IMR-90 (cell line): ENCODE measurements around the gene EML4. TPM values are rescaled to one million over a fixed set of nuclear protein-coding genes. Genes with fewer than 3 reads are reported as not detected.

ENCODE experiments used
- ATAC-seq: fragments of 200-7000 bp; cut with Tn5 transposase; 2 replicates; pipeline ENCODE4 v1.9.1; 2020; ENCODE audit warnings: low read depth, mild to moderate bottlenecking, moderate library complexity
- BruUV-seq: library from RNA; stranded (reverse); fragments of 400-500 nt; replicated peaks from 2 replicates; lab custom pipeline; 2021; lab: Mats Ljungman, UMichigan
- CTCF ChIA-PET: fragments of 300-600 bp; formaldehyde crosslinking; extraction: SDS; loops from one replicate; lab custom pipeline; 2021; ENCODE audit warnings: antibody characterized with exemption; lab: Yijun Ruan, JAX
- POLR2A ChIA-PET: fragments of 300-600 bp; sonication (Branson Sonifier 250); formaldehyde crosslinking; loops from one replicate; lab custom pipeline; 2022; ENCODE audit warnings: antibody characterized with exemption; ENCODE audit not compliant: unreplicated experiment; lab: Charles Lee
- DNase-seq: peaks from one replicate; pipeline ENCODE4 v3.0.0; 2013
- H2AFZ ChIP-seq: replicated peaks from 2 replicates; pipeline ENCODE3; 2013; ENCODE audit warnings: low read length, mild to moderate bottlenecking; ENCODE audit not compliant: poor library complexity
- H2AK5ac ChIP-seq: 2 replicates; pipeline ENCODE4 v1.6.1; 2013; ENCODE audit warnings: low read depth, low read length, inconsistent platforms
- H2AK9ac ChIP-seq: replicated peaks from 2 replicates; pipeline ENCODE3; 2013; ENCODE audit warnings: mild to moderate bottlenecking, low read depth, low read length, moderate library complexity; ENCODE audit not compliant: poor library complexity
- H2BK120ac ChIP-seq: 2 replicates; pipeline ENCODE4 v1.6.1; 2013; ENCODE audit warnings: low read depth, low read length, inconsistent platforms
- H2BK15ac ChIP-seq: 3 replicates; pipeline ENCODE4 v1.6.1; 2013; ENCODE audit warnings: low read depth, low read length, inconsistent platforms
- H2BK20ac ChIP-seq: 2 replicates; pipeline ENCODE4 v1.6.1; 2013; ENCODE audit warnings: low read depth, mild to moderate bottlenecking, inconsistent platforms, low read length, moderate library complexity
- H2BK5ac ChIP-seq: 2 replicates; pipeline ENCODE4 v1.6.1; 2013; ENCODE audit warnings: mild to moderate bottlenecking, low read depth, low read length, inconsistent platforms; ENCODE audit not compliant: poor library complexity, severe bottlenecking
- H3K14ac ChIP-seq: replicated peaks from 2 replicates; pipeline ENCODE4 v1.6.1; 2013; ENCODE audit warnings: low read depth, low read length, inconsistent platforms
- H3K18ac ChIP-seq: 2 replicates; pipeline ENCODE4 v1.6.1; 2013; ENCODE audit warnings: low read depth, low read length, control low read depth
- H3K23ac ChIP-seq: 2 replicates; pipeline ENCODE4 v1.6.1; 2013; ENCODE audit warnings: low read depth, low read length, inconsistent platforms
- H3K27ac ChIP-seq: 2 replicates; pipeline ENCODE4 v1.5.1; 2013; ENCODE audit warnings: mild to moderate bottlenecking, control low read depth, low read length; ENCODE audit not compliant: insufficient read depth
- H3K27me3 ChIP-seq: 2 replicates; pipeline ENCODE4 v1.6.1; 2013; ENCODE audit warnings: low read length; ENCODE audit not compliant: control insufficient read depth, insufficient read depth
- H3K36me3 ChIP-seq: 2 replicates; pipeline ENCODE4 v1.6.1; 2013; ENCODE audit warnings: low read length, mixed read lengths; ENCODE audit not compliant: control insufficient read depth, insufficient read depth
- H3K4ac ChIP-seq: 2 replicates; pipeline ENCODE4 v1.6.1; 2013; ENCODE audit warnings: low read depth, low read length, inconsistent platforms
- H3K4me1 ChIP-seq: 2 replicates; pipeline ENCODE4 v1.6.1; 2013; ENCODE audit warnings: low read length, mixed read lengths; ENCODE audit not compliant: control insufficient read depth, insufficient read depth
- H3K4me2 ChIP-seq: 2 replicates; pipeline ENCODE4 v1.6.1; 2013; ENCODE audit warnings: low read depth, mild to moderate bottlenecking, control low read depth, low read length, moderate library complexity
- H3K4me3 ChIP-seq: 2 replicates; pipeline ENCODE4 v1.5.1; 2013; ENCODE audit warnings: low read depth, mild to moderate bottlenecking, control low read depth, low read length, moderate library complexity; ENCODE audit not compliant: insufficient read depth
- H3K56ac ChIP-seq: 2 replicates; pipeline ENCODE4 v1.6.1; 2013; ENCODE audit warnings: low read length, inconsistent platforms; ENCODE audit not compliant: insufficient read depth; ENCODE audit errors: extremely low read depth
- H3K79me1 ChIP-seq, 2 experiments: 2 replicates each; pipeline ENCODE4 v1.6.1; 2013; ENCODE audit warnings: low read length in 2 of 2, inconsistent platforms in 1 of 2, low read depth in 1 of 2
- H3K9ac ChIP-seq: 2 replicates; pipeline ENCODE4 v1.6.1; 2013; ENCODE audit warnings: low read depth, low read length, control low read depth
- H3K9me1 ChIP-seq: 2 replicates; pipeline ENCODE4 v1.6.1; 2013; ENCODE audit warnings: low read length, inconsistent platforms; ENCODE audit not compliant: insufficient read depth
- H3K9me3 ChIP-seq: 2 replicates; pipeline ENCODE4 v1.6.1; 2013; ENCODE audit warnings: low read length; ENCODE audit not compliant: control insufficient read depth, insufficient read depth
- H4K20me1 ChIP-seq: 2 replicates; pipeline ENCODE4 v1.6.1; 2013; ENCODE audit warnings: low read length, inconsistent platforms; ENCODE audit not compliant: insufficient read depth
- H4K5ac ChIP-seq: 2 replicates; pipeline ENCODE4 v1.6.1; 2013; ENCODE audit warnings: mild to moderate bottlenecking, low read depth, low read length, control low read depth
- H4K8ac ChIP-seq, 2 experiments: 2 replicates each; pipeline ENCODE4 v1.6.1; 2013; ENCODE audit warnings: low read depth in 2 of 2, low read length in 2 of 2, control low read depth in 1 of 2, inconsistent platforms in 1 of 2
- H4K91ac ChIP-seq: 2 replicates; pipeline ENCODE4 v1.6.1; 2013; ENCODE audit warnings: low read depth, low read length, inconsistent platforms; ENCODE audit not compliant: insufficient read depth
- CHD1 ChIP-seq: IDR thresholded peaks from 2 replicates; pipeline ENCODE4 v1.6.1; 2012; ENCODE audit warnings: low read depth, low read length, improper control_type of control experiment
- CTCF ChIP-seq: conservative IDR thresholded peaks from 2 replicates; pipeline ENCODE4 v1.5.1; 2012; ENCODE audit warnings: mild to moderate bottlenecking, low read depth, low read length, improper control_type of control experiment
- FOS ChIP-seq: fragments of 150-350 bp; IDR thresholded peaks from 2 replicates; pipeline ENCODE4 v1.6.1; 2016; ENCODE audit warnings: low read depth, low read length
- MAFK ChIP-seq: IDR thresholded peaks from 2 replicates; pipeline ENCODE4 v1.6.1; 2012; ENCODE audit warnings: low read depth, low read length, improper control_type of control experiment
- MXI1 ChIP-seq: IDR thresholded peaks from 2 replicates; pipeline ENCODE4 v1.6.1; 2012; ENCODE audit warnings: low read depth, mild to moderate bottlenecking, low read length, moderate library complexity, borderline replicate concordance
- RFX5 ChIP-seq: IDR thresholded peaks from 2 replicates; pipeline ENCODE4 v1.8.0; 2012; ENCODE audit warnings: low read depth, mild to moderate bottlenecking, low read length, moderate library complexity
- WGBS, 2 experiments: methylation state at CpG; one replicate each; pipeline versions ENCODE4 v1.1.5 to v1.1.7; 2013; ENCODE audit warnings: missing lambda C conversion rate in 2 of 2; ENCODE audit not compliant: insufficient read length in 1 of 2; ENCODE audit errors: extremely low coverage in 2 of 2; 5-methylcytosine and 5-hydroxymethylcytosine counted together
- dilution Hi-C: fragments of 300-500 bp; cut with HindIII; formaldehyde crosslinking; loops from one replicate; pipeline ENCODE4 v1.14.3; 2018; ENCODE audit warnings: low sequenced_read_pairs; ENCODE audit not compliant: unreplicated experiment
- in situ Hi-C: fragments of 300-500 bp; cut with MboI; formaldehyde crosslinking; loops from 3 replicates; pipeline ENCODE4 v1.14.3; 2019; ENCODE audit warnings: low sequenced_read_pairs, inconsistent platforms, mixed read lengths
- intact Hi-C: fragments of 100-400 bp; cut with micrococcal nuclease; formaldehyde crosslinking; loops from 2 replicates; pipeline ENCODE4 v1.10.0; 2022
- polyA plus RNA-seq, 3 experiments: library from polyadenylated mRNA; depleted of rRNA; stranded (reverse); fragments of >200 nt; gene quantifications; 2 replicates each; pipeline ENCODE4 v1.2.3, GENCODE V29; 2012; ENCODE audit warnings: low replicate concordance in 1 of 3
- total RNA-seq: library from RNA; depleted of rRNA; stranded (reverse); fragments of >200 nt; gene quantifications from 2 replicates; pipeline ENCODE4 v1.2.3, GENCODE V29; 2012

EML4 gene
- total and polyA plus RNA-seq, 2 of the 4 experiments (the other 2 are of a cell fraction) = 29.7 to 73.7 TPM

- no peak overlapping the region for H3K56ac ChIP-seq
- no peaks in the 10 kb centered on the region for H3K9me3 ChIP-seq
- H2BK120ac ChIP-seq = no peak overlapping the region
- H3K4ac ChIP-seq = no peak overlapping the region
- no peak overlapping the region for H3K14ac ChIP-seq
- H3K18ac ChIP-seq = no peak overlapping the region
- no peak overlapping the region for H2BK15ac ChIP-seq
- ChIA-PET CTCF (no interaction called here), POLR2A (no interaction called here)
- intact Hi-C loops = no loop called here
- H3K9ac ChIP-seq = no peak overlapping the region
- H4K20me1 ChIP-seq = peaks cover 3% of the 10 kb centered on the region
- no peak overlapping the region for H2BK20ac ChIP-seq
- H3K9me1 ChIP-seq = peaks cover 6% of the 10 kb centered on the region
- H2BK5ac ChIP-seq = no peak overlapping the region
- in situ Hi-C loops = no loop called here
- no peaks in the 10 kb centered on the region for H3K27me3 ChIP-seq
- dilution Hi-C loops = no loop called here
- no TSS peak for BruUV-seq
- no peak overlapping the region for H2AK9ac ChIP-seq
- TF ChIP-seq MXI1 (no peak), MAFK (no peak), RFX5 (no peak), CHD1 (no peak), CTCF (no peak), FOS (no peak)
- no peak overlapping the region for H4K91ac ChIP-seq
- no peak for DNase-seq
- no CpG with 5 or more reads among the region's 3 CpGs for WGBS, 2 experiments
- no peak for ATAC-seq
- no peak overlapping the region for H2AFZ ChIP-seq
- no peak overlapping the region for H3K27ac ChIP-seq
- H4K5ac ChIP-seq = no peak overlapping the region
- peaks cover 48 to 61% of the 10 kb centered on the region in 2 experiments for H3K79me1 ChIP-seq
- peaks cover 2% of the 10 kb centered on the region; the same call in 1 of the 2 replicates for H3K36me3 ChIP-seq
- H4K8ac ChIP-seq = no peak overlapping the region
- peaks cover 12% of the 10 kb centered on the region for H3K4me1 ChIP-seq
- H2AK5ac ChIP-seq = no peak overlapping the region
- H3K23ac ChIP-seq = no peak overlapping the region
- no peak overlapping the region for H3K4me3 ChIP-seq
- no peak overlapping the region for H3K4me2 ChIP-seq
Observed at GRCh38 chr2:42219160-42219559, 50.0 kb downstream of the EML4 start.
